ENCODE results near the gene SPTBN4. TPM values are rescaled to one million over a fixed set of nuclear protein-coding genes. Genes with fewer than 3 reads are reported as not detected.

The SPTBN4 gene
- total and polyA plus RNA-seq, 2 donors (not counting 1 experiment from before 2014, with no cell fraction given), result 0.03 to 0.67 TPM

DNA sequence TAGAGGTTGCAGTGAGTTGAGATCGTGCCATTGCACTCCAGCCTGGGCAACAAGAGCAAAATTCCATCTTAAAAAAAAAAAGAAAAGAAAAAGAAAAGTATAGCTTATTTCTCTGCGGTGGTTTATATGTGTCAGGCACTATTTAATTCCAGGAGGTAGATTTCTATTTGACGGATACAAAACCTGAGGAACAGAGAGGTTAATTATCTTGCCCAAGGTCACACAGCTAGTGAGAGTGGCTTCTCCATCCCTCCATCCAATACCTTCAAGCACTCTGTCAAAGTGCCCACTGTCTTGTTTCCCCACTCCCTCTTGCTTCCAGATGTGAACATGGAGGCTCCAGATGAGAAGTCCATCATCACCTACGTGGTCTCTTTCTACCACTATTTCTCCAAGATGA, 34.8 kb downstream of the SPTBN4 start:
- H3K4me1 ChIP-seq (ENCODE audit: control insufficient read depth in 2 of 2, insufficient read depth in 2 of 2, low read length in 2 of 2), result no peaks in the 10 kb centered on the region

GRCh38 chr19:40502081-40502480, 35.3 kb downstream of the SPTBN4 start:
- no peaks in the 10 kb centered on the region for H3K79me2 ChIP-seq (ENCODE audit: control insufficient read depth, insufficient read depth, low read length)
- H3K27ac ChIP-seq (ENCODE audit: low read length in 2 of 2), result no peak overlapping the region
- H4K20me1 ChIP-seq (ENCODE audit: control insufficient read depth, insufficient read depth, low read length, poor library complexity, severe bottlenecking), result no peaks in the 10 kb centered on the region
- peaks cover 0 to 16% (median 2%) of the 10 kb centered on the region in 4 experiments for H3K27me3 ChIP-seq (replicated peaks in 1 of 4; ENCODE audit: control extremely low read depth in 1 of 4, control insufficient read depth in 3 of 4, insufficient read depth in 4 of 4, low read length in 3 of 4)
- H3K36me3 ChIP-seq (replicated peaks in 1 of 2; ENCODE audit: control extremely low read depth in 1 of 2, control insufficient read depth in 1 of 2, extremely low read depth in 1 of 2, insufficient read depth in 2 of 2, low read length in 1 of 2), result no peaks in the 10 kb centered on the region
- H3K4me3 ChIP-seq (ENCODE audit: control extremely low read depth in 1 of 5, extremely low read depth in 1 of 5, insufficient read depth in 1 of 5, low read depth in 2 of 5, low read length in 4 of 5), result no peak overlapping the region
- Mint-ChIP-seq H3K27me3 (peaks cover 32% of the 10 kb centered on the region), H3K4me3 (no peak overlapping the region), H3K27ac (no peak overlapping the region), H3K4me1 (no peaks in the 10 kb centered on the region), H3K9me3 (ENCODE audit: insufficient read depth) (no peaks in the 10 kb centered on the region)
- no peak overlapping the region for H3K4me2 ChIP-seq (replicated peaks; ENCODE audit: low read depth, low read length, poor library complexity, severe bottlenecking)
- no peak overlapping the region for H3K9ac ChIP-seq (ENCODE audit: low read length)
- H3K4me1 ChIP-seq (ENCODE audit: control insufficient read depth in 2 of 2, insufficient read depth in 2 of 2, low read length in 2 of 2), result no peaks in the 10 kb centered on the region
- CTCF ChIA-PET, result no interaction called here
- H3K9me3 ChIP-seq (ENCODE audit: control extremely low read depth in 1 of 3, control insufficient read depth in 2 of 3, insufficient read depth in 1 of 3, low read length in 2 of 3), result peaks cover 0 to 4% (median 0%) of the 10 kb centered on the region in 3 donors
- TF ChIP-seq EZH2 (IDR thresholded peaks at IDR 0.05; ENCODE audit: borderline replicate concordance, insufficient read depth, low read depth, low read length, poor library complexity, severe bottlenecking), result no peak
- TF ChIP-seq, protein P1, sequence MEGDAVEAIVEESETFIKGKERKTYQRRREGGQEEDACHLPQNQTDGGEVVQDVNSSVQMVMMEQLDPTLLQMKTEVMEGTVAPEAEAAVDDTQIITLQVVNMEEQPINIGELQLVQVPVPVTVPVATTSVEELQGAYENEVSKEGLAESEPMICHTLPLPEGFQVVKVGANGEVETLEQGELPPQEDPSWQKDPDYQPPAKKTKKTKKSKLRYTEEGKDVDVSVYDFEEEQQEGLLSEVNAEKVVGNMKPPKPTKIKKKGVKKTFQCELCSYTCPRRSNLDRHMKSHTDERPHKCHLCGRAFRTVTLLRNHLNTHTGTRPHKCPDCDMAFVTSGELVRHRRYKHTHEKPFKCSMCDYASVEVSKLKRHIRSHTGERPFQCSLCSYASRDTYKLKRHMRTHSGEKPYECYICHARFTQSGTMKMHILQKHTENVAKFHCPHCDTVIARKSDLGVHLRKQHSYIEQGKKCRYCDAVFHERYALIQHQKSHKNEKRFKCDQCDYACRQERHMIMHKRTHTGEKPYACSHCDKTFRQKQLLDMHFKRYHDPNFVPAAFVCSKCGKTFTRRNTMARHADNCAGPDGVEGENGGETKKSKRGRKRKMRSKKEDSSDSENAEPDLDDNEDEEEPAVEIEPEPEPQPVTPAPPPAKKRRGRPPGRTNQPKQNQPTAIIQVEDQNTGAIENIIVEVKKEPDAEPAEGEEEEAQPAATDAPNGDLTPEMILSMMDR (IDR thresholded peaks at IDR 0.05), result no peak
- DNase-seq, result no peak
- 93% methylated on average over 11 of the region's 13 CpGs for WGBS (ENCODE audit: insufficient coverage)
- no peak overlapping the region for H2AFZ ChIP-seq (ENCODE audit: insufficient read depth, low read depth, low read length, poor library complexity, severe bottlenecking)
- POLR2A ChIA-PET, result no interaction called here
- intact Hi-C loops (cut with micrococcal nuclease), result no loop called here
- ATAC-seq (ENCODE audit: low read depth), result no peak

More for the DNA sequence above, 34.8 kb downstream of the SPTBN4 start:
- Mint-ChIP-seq H3K27ac (no peak overlapping the region), H3K9me3 (ENCODE audit: insufficient read depth) (no peaks in the 10 kb centered on the region), H3K4me3 (no peak overlapping the region), H3K27me3 (peaks cover 32% of the 10 kb centered on the region), H3K4me1 (no peaks in the 10 kb centered on the region)
- H3K4me2 ChIP-seq (replicated peaks; ENCODE audit: low read depth, low read length, poor library complexity, severe bottlenecking), result no peak overlapping the region
- H2AFZ ChIP-seq (ENCODE audit: insufficient read depth, low read depth, low read length, poor library complexity, severe bottlenecking), result no peak overlapping the region
- H3K27ac ChIP-seq (ENCODE audit: low read length in 2 of 2), result no peak overlapping the region
- DNase-seq (no peak), ATAC-seq (ENCODE audit: low read depth) (no peak)
- no peak overlapping the region for H3K9ac ChIP-seq (ENCODE audit: low read length)
- no peak overlapping the region for H3K4me3 ChIP-seq (ENCODE audit: control extremely low read depth in 1 of 5, extremely low read depth in 1 of 5, insufficient read depth in 1 of 5, low read depth in 2 of 5, low read length in 4 of 5)
- CTCF ChIA-PET, result no interaction called here
- intact Hi-C loops (cut with micrococcal nuclease), result no loop called here
- peaks cover 0 to 3% (median 0%) of the 10 kb centered on the region in 3 donors for H3K9me3 ChIP-seq (ENCODE audit: control extremely low read depth in 1 of 3, control insufficient read depth in 2 of 3, insufficient read depth in 1 of 3, low read length in 2 of 3)
- no peaks in the 10 kb centered on the region for H3K36me3 ChIP-seq (replicated peaks in 1 of 2; ENCODE audit: control extremely low read depth in 1 of 2, control insufficient read depth in 1 of 2, extremely low read depth in 1 of 2, insufficient read depth in 2 of 2, low read length in 1 of 2)
- H4K20me1 ChIP-seq (ENCODE audit: control insufficient read depth, insufficient read depth, low read length, poor library complexity, severe bottlenecking), result no peaks in the 10 kb centered on the region
- no CpG with 5 or more reads among the region's 4 CpGs for WGBS (ENCODE audit: insufficient coverage)
- POLR2A ChIA-PET, result no interaction called here
- no peak for TF ChIP-seq EZH2 (IDR thresholded peaks at IDR 0.05; ENCODE audit: borderline replicate concordance, insufficient read depth, low read depth, low read length, poor library complexity, severe bottlenecking)
- TF ChIP-seq, protein P1 (IDR thresholded peaks at IDR 0.05), result no peak
- peaks cover 0 to 13% (median 2%) of the 10 kb centered on the region in 4 experiments for H3K27me3 ChIP-seq (replicated peaks in 1 of 4; ENCODE audit: control extremely low read depth in 1 of 4, control insufficient read depth in 3 of 4, insufficient read depth in 4 of 4, low read length in 3 of 4)
- no peaks in the 10 kb centered on the region for H3K79me2 ChIP-seq (ENCODE audit: control insufficient read depth, insufficient read depth, low read length)

Measured in B cell (primary cell).